H1 (cell line): ENCODE data around the gene KLHL5. TPM values are rescaled to one million over a fixed set of nuclear protein-coding genes. Genes with fewer than 3 reads are reported as not detected.

Experiments
- CTCF ChIA-PET: fragments of 300-600 bp; sonication (Branson Sonifier 250); formaldehyde crosslinking; loops from one replicate; lab custom pipeline; 2021; ENCODE audit not compliant: partially characterized antibody; lab: Charles Lee
- POLR2A ChIA-PET: fragments of 300-600 bp; sonication (Branson Sonifier 250); formaldehyde crosslinking; loops from one replicate; lab custom pipeline; 2021; ENCODE audit warnings: inconsistent platforms; ENCODE audit not compliant: partially characterized antibody; lab: Charles Lee
- DNase-seq, 2 experiments: peaks; one replicate each; pipeline versions ENCODE4 v3.0.0 to v3.0.0-alpha.2; 2010 to 2022; ENCODE audit warnings: low spot score in 2 of 2, low read depth in 1 of 2, mixed read lengths in 1 of 2
- FAIRE-seq: peaks from 2 replicates; lab custom pipeline; 2011; peaks lifted over from hg19 to GRCh38; lab: Jason Lieb, UNC
- H2AFZ ChIP-seq: 2 replicates; pipeline ENCODE4 v1.8.1; 2012; ENCODE audit warnings: low read length, inconsistent platforms
- H2AK5ac ChIP-seq: 2 replicates; pipeline ENCODE4 v1.6.1; 2013; ENCODE audit warnings: low read depth, low read length
- H2BK120ac ChIP-seq: replicated peaks from 2 replicates; pipeline ENCODE3; 2013; ENCODE audit warnings: low read depth, low read length, inconsistent platforms
- H2BK12ac ChIP-seq: 2 replicates; pipeline ENCODE4 v1.6.1; 2013; ENCODE audit warnings: low read depth, low read length
- H2BK15ac ChIP-seq: 2 replicates; pipeline ENCODE4 v1.6.1; 2013; ENCODE audit warnings: low read length
- H2BK20ac ChIP-seq: 2 replicates; pipeline ENCODE4 v1.6.1; 2013; ENCODE audit warnings: low read length
- H2BK5ac ChIP-seq: 2 replicates; pipeline ENCODE4 v1.6.1; 2013; ENCODE audit warnings: low read depth, low read length
- H3K14ac ChIP-seq: 2 replicates; pipeline ENCODE4 v1.6.1; 2013; ENCODE audit warnings: inconsistent platforms; ENCODE audit not compliant: insufficient read length
- H3K18ac ChIP-seq: 2 replicates; pipeline ENCODE4 v1.6.1; 2013; ENCODE audit warnings: low read length; ENCODE audit errors: extremely low read depth
- H3K23ac ChIP-seq: 2 replicates; pipeline ENCODE4 v1.6.1; 2013; ENCODE audit warnings: inconsistent platforms; ENCODE audit not compliant: insufficient read length
- H3K23me2 ChIP-seq: 2 replicates; pipeline ENCODE4 v1.6.1; 2013; ENCODE audit warnings: low read depth, low read length
- H3K27ac ChIP-seq: 2 replicates; pipeline ENCODE4 v1.6.1; 2011; ENCODE audit warnings: low read depth, low read length, inconsistent platforms
- H3K27me3 ChIP-seq, 4 experiments: replicated peaks in 1 of 4; 1 replicate in 1 of 4; 2 replicates in 3 of 4; pipeline versions ENCODE4 v1.6.1 to v1.8.1; 2011 to 2013; ENCODE audit warnings: low read length in 3 of 4, mild to moderate bottlenecking in 3 of 4, inconsistent platforms in 2 of 4, mixed read lengths in 2 of 4, moderate library complexity in 1 of 4; ENCODE audit not compliant: control insufficient read depth in 3 of 4, insufficient read depth in 3 of 4; ENCODE audit errors: extremely low read depth in 1 of 4
- H3K36me3 ChIP-seq, 4 experiments: 2 replicates each; pipeline versions ENCODE4 v1.6.1 to v1.8.1; 2011 to 2013; ENCODE audit warnings: mild to moderate bottlenecking in 4 of 4, low read length in 3 of 4, moderate library complexity in 2 of 4, control low read depth in 1 of 4, inconsistent platforms in 1 of 4; ENCODE audit not compliant: insufficient read depth in 4 of 4, control insufficient read depth in 2 of 4
- H3K4ac ChIP-seq: replicated peaks from 2 replicates; pipeline ENCODE3; 2013; ENCODE audit warnings: low read length, low read depth, mixed read lengths, inconsistent platforms; ENCODE audit not compliant: insufficient read length
- H3K4me1 ChIP-seq, 4 experiments: replicated peaks in 1 of 4; 1 replicate in 1 of 4; 2 replicates in 3 of 4; pipeline versions ENCODE4 v1.6.1 to v1.8.1; 2011 to 2013; ENCODE audit warnings: low read length in 3 of 4, inconsistent platforms in 2 of 4, mixed read lengths in 1 of 4; ENCODE audit not compliant: insufficient read depth in 4 of 4, control insufficient read depth in 3 of 4
- H3K4me2 ChIP-seq, 2 experiments: 2 replicates each; pipeline versions ENCODE4 v1.6.1 to v1.8.1; 2011 to 2013; ENCODE audit warnings: low read depth in 2 of 2, low read length in 2 of 2, control low read depth in 1 of 2, inconsistent platforms in 1 of 2, mild to moderate bottlenecking in 1 of 2; ENCODE audit not compliant: insufficient read depth in 1 of 2
- H3K4me3 ChIP-seq, 4 experiments: fragments of 200-600, 300-600 bp in 1 of 4; sonication (generic), shearing (Covaris generic), sonication (Bioruptor Twin) in 1 of 4; 2 replicates each; pipeline versions ENCODE4 v1.5.1 to v1.8.1; 2011 to 2016; ENCODE audit warnings: low read length in 4 of 4, low read depth in 3 of 4, control low read depth in 2 of 4, inconsistent platforms in 2 of 4, mild to moderate bottlenecking in 2 of 4, mixed read lengths in 1 of 4, moderate library complexity in 1 of 4; ENCODE audit not compliant: insufficient read depth in 2 of 4; ENCODE audit errors: extremely low read depth in 1 of 4
- H3K56ac ChIP-seq: replicated peaks from 2 replicates; pipeline ENCODE3; 2013; ENCODE audit warnings: low read depth, mild to moderate bottlenecking, mixed read lengths, low read length, inconsistent platforms; ENCODE audit not compliant: insufficient read length
- H3K79me1 ChIP-seq: 2 replicates; pipeline ENCODE4 v1.6.1; 2013; ENCODE audit warnings: low read depth, low read length, control low read depth
- H3K79me2 ChIP-seq, 2 experiments: 2 replicates each; pipeline versions ENCODE4 v1.6.1 to v1.8.1; 2012 to 2013; ENCODE audit warnings: low read length in 2 of 2, mild to moderate bottlenecking in 2 of 2, inconsistent platforms in 1 of 2; ENCODE audit not compliant: insufficient read depth in 2 of 2, control insufficient read depth in 1 of 2
- H3K9ac ChIP-seq, 4 experiments: replicated peaks in 1 of 4; 1 replicate in 1 of 4; 2 replicates in 3 of 4; pipeline versions ENCODE4 v1.6.1 to v1.8.1; 2011 to 2013; ENCODE audit warnings: low read depth in 3 of 4, low read length in 3 of 4, control low read depth in 2 of 4, mild to moderate bottlenecking in 2 of 4, moderate library complexity in 2 of 4, inconsistent platforms in 1 of 4; ENCODE audit errors: extremely low read depth in 1 of 4
- H3K9me3 ChIP-seq, 2 experiments: 2 replicates each; pipeline versions ENCODE4 v1.6.1 to v1.8.1; 2012 to 2013; ENCODE audit warnings: mild to moderate bottlenecking in 2 of 2, moderate library complexity in 2 of 2, control low read depth in 1 of 2, inconsistent platforms in 1 of 2, low read depth in 1 of 2, low read length in 1 of 2, mixed read lengths in 1 of 2; ENCODE audit not compliant: insufficient read depth in 2 of 2
- H4K20me1 ChIP-seq, 2 experiments: replicated peaks in 1 of 2; 2 replicates each; pipeline versions ENCODE3 to v1.8.1; 2011 to 2013; ENCODE audit warnings: inconsistent platforms in 2 of 2, low read length in 2 of 2, mild to moderate bottlenecking in 1 of 2; ENCODE audit not compliant: insufficient read depth in 2 of 2, control insufficient read depth in 1 of 2
- H4K5ac ChIP-seq: 2 replicates; pipeline ENCODE4 v1.6.1; 2013; ENCODE audit warnings: low read length, low read depth, mixed read lengths, inconsistent platforms; ENCODE audit not compliant: insufficient read length
- H4K8ac ChIP-seq: 2 replicates; pipeline ENCODE4 v1.8.0; 2013; ENCODE audit warnings: mild to moderate bottlenecking, moderate library complexity, low read length, inconsistent platforms; ENCODE audit not compliant: insufficient read depth; ENCODE audit errors: extremely low read depth
- H4K91ac ChIP-seq: replicated peaks from 2 replicates; pipeline ENCODE3; 2013; ENCODE audit warnings: low read length, mixed read lengths, inconsistent platforms; ENCODE audit not compliant: insufficient read length
- ASH2L ChIP-seq: fragments of 200-600, 300-600 bp; sonication (generic); IDR thresholded peaks from one replicate; pipeline ENCODE4 v1.7.1; 2017; ENCODE audit warnings: low read length
- CBX8 ChIP-seq: fragments of 300-800, 300-1000 bp; sonication (generic); IDR thresholded peaks from 2 replicates; pipeline ENCODE4 v1.7.1; 2016; ENCODE audit warnings: low read depth, low read length, borderline replicate concordance
- CEBPB ChIP-seq: IDR thresholded peaks from 2 replicates; pipeline ENCODE4 v1.6.1; 2012; ENCODE audit warnings: low read depth, low read length
- CHD1 ChIP-seq: IDR thresholded peaks from 2 replicates; pipeline ENCODE4 v1.6.1; 2012; ENCODE audit warnings: low read depth, low read length, improper control_type of control experiment
- GABPA ChIP-seq: IDR thresholded peaks from 2 replicates; pipeline ENCODE4 v1.6.1; 2011; ENCODE audit warnings: mild to moderate bottlenecking, low read length, moderate library complexity, borderline replicate concordance; ENCODE audit not compliant: insufficient read depth
- KDM4A ChIP-seq: IDR thresholded peaks from one replicate; pipeline ENCODE4 v1.7.1; 2012; ENCODE audit warnings: low read depth, mild to moderate bottlenecking, moderate library complexity, low read length, inconsistent platforms; ENCODE audit not compliant: severe bottlenecking
- NRF1 ChIP-seq: IDR thresholded peaks from 2 replicates; pipeline ENCODE4 v1.6.1; 2011; ENCODE audit warnings: mild to moderate bottlenecking, low read depth, low read length, improper control_type of control experiment
- RAD21 ChIP-seq, 2 experiments: IDR thresholded peaks in 1 of 2; conservative IDR thresholded peaks in 1 of 2; 2 replicates each; pipeline ENCODE4 v1.6.1; 2011; ENCODE audit warnings: low read depth in 2 of 2, low read length in 2 of 2, improper control_type of control experiment in 1 of 2, inconsistent platforms in 1 of 2, mild to moderate bottlenecking in 1 of 2, moderate library complexity in 1 of 2
- SRF ChIP-seq: IDR thresholded peaks from 2 replicates; pipeline ENCODE4 v1.6.1; 2011; ENCODE audit warnings: mild to moderate bottlenecking, low read depth, low read length, moderate library complexity
- SUZ12 ChIP-seq: fragments of 200-600 bp; sonication (generic); IDR thresholded peaks from 2 replicates; pipeline ENCODE4 v1.6.1; 2012; ENCODE audit warnings: mild to moderate bottlenecking, inconsistent platforms, low read length, moderate library complexity, mixed read lengths
- TAF7 ChIP-seq: optimal IDR thresholded peaks from 2 replicates; pipeline ENCODE3; 2011; ENCODE audit warnings: low read depth, mild to moderate bottlenecking, inconsistent platforms, low read length, moderate library complexity, borderline replicate concordance
- TCF12 ChIP-seq: IDR thresholded peaks from 2 replicates; pipeline ENCODE4 v1.6.1; 2011; ENCODE audit warnings: low read depth, mild to moderate bottlenecking, low read length
- USF2 ChIP-seq: IDR thresholded peaks from 2 replicates; pipeline ENCODE4 v1.6.1; 2011; ENCODE audit warnings: low read length, improper control_type of control experiment
- YY1 ChIP-seq: IDR thresholded peaks from 2 replicates; pipeline ENCODE4 v1.6.1; 2011; ENCODE audit warnings: low read depth, mild to moderate bottlenecking, low read length
- WGBS, 2 experiments: shearing (Covaris generic) in 1 of 2; methylation state at CpG; one replicate each; pipeline versions ENCODE4 v1.1.6 to v1.1.7; 2013 to 2015; ENCODE audit warnings: low lambda C conversion rate in 2 of 2, mixed read lengths in 2 of 2, inconsistent platforms in 1 of 2, low coverage in 1 of 2, missing lambda C conversion rate in 1 of 2; ENCODE audit not compliant: insufficient replicate concordance in 2 of 2, insufficient coverage in 1 of 2, insufficient read length in 1 of 2; ENCODE audit errors: extremely low coverage in 1 of 2, missing lambda C conversion rate in 1 of 2; 5-methylcytosine and 5-hydroxymethylcytosine counted together
- polyA plus RNA-seq, 7 experiments: library from polyadenylated mRNA; depleted of rRNA in 3 of 7; stranded (reverse) in 5 of 7; unstranded in 2 of 7; fragments of >200 nt in 5 of 7; fragments of 200-250 nt in 2 of 7; gene quantifications; 1 replicate in 5 of 7; 2 replicates in 1 of 7; 4 replicates in 1 of 7; pipeline versions ENCODE4 v1.2.1 to v1.2.3, GENCODE V29; 2011 to 2013; ENCODE audit warnings: missing spikeins in 2 of 7, mixed read lengths in 2 of 7
- total RNA-seq: library from RNA; stranded (reverse); fragmentation: NEBNext Ultra II Directional; extraction: Animal tissue kit (Norgen Biotek cat#: 25700); gene quantifications from 2 replicates; pipeline ENCODE4 v1.2.1, GENCODE V29; 2021

KLHL5 gene
- total and polyA plus RNA-seq, 2 of the 8 experiments (the other 6 are each of a cell fraction or from before 2014, with no cell fraction given), result 13.0 to 23.6 TPM

DNA sequence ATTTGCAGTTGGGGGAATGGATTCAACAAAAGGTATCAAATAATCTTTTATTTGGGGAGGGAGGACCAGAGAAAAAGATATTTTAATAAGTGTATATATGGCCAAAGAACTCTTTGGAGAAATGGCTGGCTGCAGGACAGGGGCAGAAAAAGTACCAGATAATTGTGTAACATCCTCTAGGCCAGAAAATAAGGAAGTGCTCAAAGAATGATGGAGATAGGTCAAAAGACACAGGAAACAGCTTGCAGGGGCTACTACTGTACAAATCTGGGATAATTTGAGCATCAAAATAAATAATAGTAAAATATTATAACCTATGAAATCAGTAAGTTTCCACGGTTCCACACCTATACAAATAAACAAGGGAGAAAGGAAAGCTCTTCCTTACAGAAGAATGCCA is 34.8 kb downstream of the KLHL5 start:
- ChIA-PET POLR2A (no interaction called here), CTCF (no interaction called here)
- H3K27ac ChIP-seq, result no peak overlapping the region
- no peak for TF ChIP-seq CHD1
- TF ChIP-seq CEBPB, result no peak
- TF ChIP-seq USF2, result no peak
- no peak for TF ChIP-seq SUZ12
- no peak for TF ChIP-seq SRF
- TF ChIP-seq KDM4A, result no peak
- no peak for TF ChIP-seq GABPA
- no peak for TF ChIP-seq ASH2L
- TF ChIP-seq YY1, result no peak
- no peak for TF ChIP-seq CBX8
- no peak for TF ChIP-seq NRF1
- TF ChIP-seq RAD21 (IDR thresholded peaks at IDR 0.05 in 1 of 2, conservative IDR thresholded peaks at IDR 0.05 in 1 of 2; ENCODE audit: low read depth in 2 of 2, low read length in 2 of 2), result no peak
- no peak for TF ChIP-seq TAF7
- TF ChIP-seq TCF12, result no peak
- no peaks in the 10 kb centered on the region for H3K23me2 ChIP-seq
- no peak overlapping the region for H3K56ac ChIP-seq
- H2BK12ac ChIP-seq, result no peak overlapping the region
- no peak overlapping the region for H2BK120ac ChIP-seq
- no peak overlapping the region for H2BK5ac ChIP-seq
- 96% methylated on average over 1 of the region's 1 CpG; no CpG with 5 or more reads in 1 of the 2 experiments for WGBS, 2 experiments
- no peak overlapping the region for H3K4me2 ChIP-seq
- H3K9ac ChIP-seq, result no peak overlapping the region
- H2BK20ac ChIP-seq, result no peak overlapping the region
- no peak overlapping the region for H3K14ac ChIP-seq
- H4K8ac ChIP-seq, result no peak overlapping the region
- no peaks in the 10 kb centered on the region for H3K27me3 ChIP-seq
- no peak for FAIRE-seq
- H2BK15ac ChIP-seq, result no peak overlapping the region
- no peak overlapping the region for H2AFZ ChIP-seq
- H4K5ac ChIP-seq, result no peak overlapping the region
- H3K79me1 ChIP-seq, result no peaks in the 10 kb centered on the region
- H3K9me3 ChIP-seq, result no peaks in the 10 kb centered on the region
- no peak overlapping the region for H4K91ac ChIP-seq
- no peaks in the 10 kb centered on the region for H4K20me1 ChIP-seq
- H3K23ac ChIP-seq, result no peak overlapping the region
- no peaks in the 10 kb centered on the region for H3K79me2 ChIP-seq
- no peaks in the 10 kb centered on the region; a peak in 1 of 7 replicates for H3K4me1 ChIP-seq
- H3K18ac ChIP-seq, result no peak overlapping the region
- peaks cover 0 to 2% (median 0%) of the 10 kb centered on the region in 4 experiments; a peak in 2 of 8 replicates for H3K36me3 ChIP-seq
- H3K4ac ChIP-seq, result no peak overlapping the region
- no peak for DNase-seq
- no peak overlapping the region for H3K4me3 ChIP-seq
- H2AK5ac ChIP-seq, result no peak overlapping the region
